Endothelial cell of umbilical vein (primary cell): ENCODE results near the gene HYAL3. TPM values are rescaled to one million over a fixed set of nuclear protein-coding genes. Genes with fewer than 3 reads are reported as not detected.

Source experiments
- BruUV-seq: library from RNA; stranded (reverse); fragments of 400-500 nt; replicated peaks from 2 replicates; lab custom pipeline; 2021; lab: Mats Ljungman, UMichigan
- CTCF ChIA-PET: fragments of 300-600, 350-600 bp; sonication (Branson Sonifier 250); formaldehyde crosslinking; loops from one replicate; lab custom pipeline; 2021; ENCODE audit warnings: antibody characterized with exemption, inconsistent platforms; lab: Charles Lee
- POLR2A ChIA-PET: fragments of 300-600, 350-600 bp; sonication (Branson Sonifier 250); formaldehyde crosslinking; loops from one replicate; lab custom pipeline; 2021; ENCODE audit warnings: antibody characterized with exemption, inconsistent platforms; lab: Charles Lee
- DNase-seq: peaks from one replicate; pipeline ENCODE4 v3.0.0-alpha.2; 2011; ENCODE audit warnings: low read depth, low spot score
- FAIRE-seq: peaks from 2 replicates; lab custom pipeline; 2011; peaks lifted over from hg19 to GRCh38; lab: Jason Lieb, UNC
- H2AFZ ChIP-seq: 2 replicates; pipeline ENCODE4 v1.6.0; 2012; ENCODE audit warnings: low read depth, low read length, control low read depth, inconsistent platforms
- H3K27ac ChIP-seq: 2 replicates; pipeline ENCODE4 v1.5.1; 2011; ENCODE audit warnings: low read depth, mild to moderate bottlenecking, control low read depth, low read length, moderate library complexity; ENCODE audit not compliant: insufficient read depth
- H3K27me3 ChIP-seq, 2 experiments: 2 replicates each; pipeline versions ENCODE4 v1.6.0 to v1.6.1; 2011; ENCODE audit warnings: low read length in 2 of 2, mixed read lengths in 1 of 2; ENCODE audit not compliant: control insufficient read depth in 2 of 2, insufficient read depth in 2 of 2
- H3K36me3 ChIP-seq, 2 experiments: 2 replicates in 1 of 2; 3 replicates in 1 of 2; pipeline ENCODE4 v1.5.1; 2011; ENCODE audit warnings: low read length in 2 of 2, mild to moderate bottlenecking in 1 of 2, moderate library complexity in 1 of 2; ENCODE audit not compliant: control insufficient read depth in 2 of 2, insufficient read depth in 2 of 2; ENCODE audit errors: extremely low read depth in 1 of 2
- H3K4me1 ChIP-seq: 3 replicates; pipeline ENCODE4 v1.5.1; 2011; ENCODE audit warnings: mild to moderate bottlenecking, low read length; ENCODE audit not compliant: control insufficient read depth, insufficient read depth; ENCODE audit errors: extremely low read depth
- H3K4me2 ChIP-seq: 2 replicates; pipeline ENCODE4 v1.6.1; 2011; ENCODE audit warnings: low read length, control low read depth, mixed read lengths; ENCODE audit not compliant: insufficient read depth
- H3K4me3 ChIP-seq, 3 experiments: fragments of 200-600 bp in 1 of 3; sonication (generic), shearing (Covaris generic) in 1 of 3; replicated peaks in 1 of 3; 2 replicates each; pipeline ENCODE4 v1.5.1; 2011 to 2016; ENCODE audit warnings: control low read depth in 3 of 3, low read length in 3 of 3, mild to moderate bottlenecking in 2 of 3, inconsistent platforms in 1 of 3, low read depth in 1 of 3, moderate library complexity in 1 of 3; ENCODE audit not compliant: insufficient read depth in 1 of 3
- H3K79me2 ChIP-seq: 2 replicates; pipeline ENCODE4 v1.6.0; 2012; ENCODE audit warnings: low read length, inconsistent platforms; ENCODE audit not compliant: control insufficient read depth, insufficient read depth
- H3K9ac ChIP-seq: replicated peaks from 2 replicates; pipeline ENCODE3; 2011; ENCODE audit warnings: low read length, control low read depth; ENCODE audit not compliant: insufficient read depth; ENCODE audit errors: extremely low read depth
- H3K9me1 ChIP-seq: replicated peaks from 3 replicates; pipeline ENCODE4 v1.6.0; 2011; ENCODE audit warnings: mild to moderate bottlenecking, low read length; ENCODE audit not compliant: control insufficient read depth, insufficient read depth; ENCODE audit errors: extremely low read depth
- H3K9me3 ChIP-seq: replicated peaks from 2 replicates; pipeline ENCODE4 v1.5.1; 2012; ENCODE audit warnings: low read length, inconsistent platforms; ENCODE audit not compliant: control insufficient read depth, insufficient read depth
- H4K20me1 ChIP-seq: replicated peaks from 2 replicates; pipeline ENCODE3; 2011; ENCODE audit warnings: mild to moderate bottlenecking, low read length; ENCODE audit not compliant: control insufficient read depth, insufficient read depth; ENCODE audit errors: extremely low read depth
- EZH2 ChIP-seq: IDR thresholded peaks from 2 replicates; pipeline ENCODE4 v1.6.1; 2012; ENCODE audit warnings: borderline replicate concordance, low read depth, mild to moderate bottlenecking, moderate library complexity, low read length, inconsistent platforms; ENCODE audit not compliant: severe bottlenecking
- FOS ChIP-seq: IDR thresholded peaks from 2 replicates; pipeline ENCODE4 v1.6.1; 2011; ENCODE audit warnings: mild to moderate bottlenecking, low read length, moderate library complexity, borderline replicate concordance; ENCODE audit not compliant: insufficient read depth
- GATA2 ChIP-seq: IDR thresholded peaks from 2 replicates; pipeline ENCODE4 v1.7.0; 2011; ENCODE audit warnings: low read depth, mild to moderate bottlenecking, moderate library complexity, mixed read lengths, low read length; ENCODE audit not compliant: insufficient read length, insufficient read depth
- JUN ChIP-seq: IDR thresholded peaks from 2 replicates; pipeline ENCODE4 v1.6.1; 2011; ENCODE audit warnings: borderline replicate concordance, low read depth; ENCODE audit not compliant: insufficient read length, insufficient read depth
- MYC ChIP-seq: IDR thresholded peaks from one replicate; pipeline ENCODE4 v1.6.1; 2011; ENCODE audit warnings: mild to moderate bottlenecking, low read depth, low read length
- POLR2A ChIP-seq: IDR thresholded peaks from 2 replicates; pipeline ENCODE4 v1.6.1; 2012; ENCODE audit warnings: low read depth, mild to moderate bottlenecking, control low read depth, low read length
- POLR2AphosphoS5 ChIP-seq: IDR thresholded peaks from 2 replicates; pipeline ENCODE4 v1.6.1; 2012; ENCODE audit warnings: low read depth, mild to moderate bottlenecking, control low read depth, low read length, moderate library complexity; ENCODE audit not compliant: insufficient read depth
- dilution Hi-C: fragments of 300-500 bp; cut with MboI; formaldehyde crosslinking; loops from one replicate; pipeline ENCODE4 v1.15.0; 2019; ENCODE audit warnings: low sequenced_read_pairs; ENCODE audit not compliant: extremely low pct_ligation_motif_present
- intact Hi-C: fragments of 100-400 bp; cut with micrococcal nuclease; formaldehyde crosslinking; loops from one replicate; pipeline ENCODE4 v1.10.0; 2022
- polyA plus RNA-seq, 4 experiments: library from polyadenylated mRNA; depleted of rRNA in 3 of 4; stranded (reverse) in 3 of 4; unstranded in 1 of 4; fragments of >200 nt; gene quantifications; 2 replicates each; pipeline versions ENCODE4 v1.2.1 to v1.2.3, GENCODE V29; 2011 to 2012; ENCODE audit warnings: missing spikeins in 1 of 4
- total RNA-seq: library from RNA; stranded (reverse); gene quantifications from 2 replicates; pipeline ENCODE4 v1.2.3, GENCODE V29; 2021
- TF ChIP-seq, protein P1 (sequence below), 2 donors: IDR thresholded peaks; 1 replicate in 1 of 2; 2 replicates in 1 of 2; pipeline ENCODE4 v1.5.1; 2011; ENCODE audit warnings: low read length in 2 of 2, mild to moderate bottlenecking in 2 of 2, moderate library complexity in 2 of 2, control low read depth in 1 of 2, inconsistent platforms in 1 of 2, low read depth in 1 of 2; ENCODE audit not compliant: insufficient read depth in 1 of 2; ENCODE audit errors: extremely low read depth in 1 of 2
- TF ChIP-seq, protein P2 (sequence below): IDR thresholded peaks from 2 replicates; pipeline ENCODE4 v1.6.1; 2011; ENCODE audit not compliant: insufficient read depth, insufficient read length

HYAL3 gene
- total and polyA plus RNA-seq, 2 donors (not counting 3 experiments of a cell fraction or from before 2014, with no cell fraction given) = 4.8 to 11.5 TPM

DNA sequence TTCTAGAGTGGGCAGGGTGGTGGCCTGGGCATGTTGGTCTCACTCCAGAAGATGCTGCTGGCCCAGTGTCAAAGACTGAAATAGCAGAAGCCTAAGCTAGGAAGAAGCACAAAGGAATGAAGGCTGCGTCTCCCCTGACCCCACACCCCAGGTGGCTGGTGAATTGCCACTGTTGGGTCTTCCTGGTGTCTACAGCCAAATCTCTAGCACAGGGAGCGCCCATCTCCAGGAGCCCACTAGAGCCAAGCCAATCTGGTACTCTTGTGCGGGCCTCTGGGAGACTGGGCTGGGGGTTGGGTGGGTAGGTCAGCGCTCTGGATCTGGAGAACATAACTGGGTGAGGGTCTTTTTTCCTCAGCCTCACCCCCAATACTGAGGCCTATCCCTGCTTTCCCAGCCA lies 27.9 kb upstream of the HYAL3 start:
- no peaks in the 10 kb centered on the region for H3K9me1 ChIP-seq
- peaks cover 32% of the 10 kb centered on the region for H3K4me1 ChIP-seq
- H2AFZ ChIP-seq = no peak overlapping the region
- peak overlapping the region in 2 of 3 experiments; percentile 69 to 88 for H3K4me3 ChIP-seq
- no peaks in the 10 kb centered on the region for H4K20me1 ChIP-seq
- intact Hi-C loops (no loop called here), dilution Hi-C loops (no loop called here)
- FAIRE-seq (no peak), DNase-seq (no peak)
- peak overlapping the region; percentile 83 for H3K4me2 ChIP-seq
- TF ChIP-seq GATA2 = no peak
- TF ChIP-seq FOS = no peak
- TF ChIP-seq, protein P1, sequence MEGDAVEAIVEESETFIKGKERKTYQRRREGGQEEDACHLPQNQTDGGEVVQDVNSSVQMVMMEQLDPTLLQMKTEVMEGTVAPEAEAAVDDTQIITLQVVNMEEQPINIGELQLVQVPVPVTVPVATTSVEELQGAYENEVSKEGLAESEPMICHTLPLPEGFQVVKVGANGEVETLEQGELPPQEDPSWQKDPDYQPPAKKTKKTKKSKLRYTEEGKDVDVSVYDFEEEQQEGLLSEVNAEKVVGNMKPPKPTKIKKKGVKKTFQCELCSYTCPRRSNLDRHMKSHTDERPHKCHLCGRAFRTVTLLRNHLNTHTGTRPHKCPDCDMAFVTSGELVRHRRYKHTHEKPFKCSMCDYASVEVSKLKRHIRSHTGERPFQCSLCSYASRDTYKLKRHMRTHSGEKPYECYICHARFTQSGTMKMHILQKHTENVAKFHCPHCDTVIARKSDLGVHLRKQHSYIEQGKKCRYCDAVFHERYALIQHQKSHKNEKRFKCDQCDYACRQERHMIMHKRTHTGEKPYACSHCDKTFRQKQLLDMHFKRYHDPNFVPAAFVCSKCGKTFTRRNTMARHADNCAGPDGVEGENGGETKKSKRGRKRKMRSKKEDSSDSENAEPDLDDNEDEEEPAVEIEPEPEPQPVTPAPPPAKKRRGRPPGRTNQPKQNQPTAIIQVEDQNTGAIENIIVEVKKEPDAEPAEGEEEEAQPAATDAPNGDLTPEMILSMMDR (IDR thresholded peaks at IDR 0.05; ENCODE audit: extremely low read depth in 1 of 2, insufficient read depth in 1 of 2, low read depth in 1 of 2, low read length in 2 of 2) = no peak
- no peak for TF ChIP-seq POLR2AphosphoS5
- no peak for TF ChIP-seq JUN
- no peak for TF ChIP-seq MYC
- no peak for TF ChIP-seq POLR2A
- no peak for TF ChIP-seq EZH2
- TF ChIP-seq, protein P2, sequence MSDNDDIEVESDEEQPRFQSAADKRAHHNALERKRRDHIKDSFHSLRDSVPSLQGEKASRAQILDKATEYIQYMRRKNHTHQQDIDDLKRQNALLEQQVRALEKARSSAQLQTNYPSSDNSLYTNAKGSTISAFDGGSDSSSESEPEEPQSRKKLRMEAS = no peak
- ChIA-PET CTCF (interaction anchor here (1.6 to 1.8 kb wide), 3 partner anchors 10 to 101 kb away, joined by 4 to 13 read pairs (median 6); partner anchors contain the start of genes HYAL3 and NAA80), POLR2A (interaction anchor here (1.9 kb wide), 1 partner anchor 10 kb away, joined by 8 read pairs; no protein-coding TSS in a partner anchor)
- H3K36me3 ChIP-seq = peaks cover 20 to 39% of the 10 kb centered on the region in 2 experiments
- peaks cover 27% of the 10 kb centered on the region for H3K79me2 ChIP-seq
- no peaks in the 10 kb centered on the region for H3K27me3 ChIP-seq
- BruUV-seq = TSS peak; percentile 6
- peak overlapping the region; percentile 87 for H3K9ac ChIP-seq
- peak overlapping the region; percentile 70 for H3K27ac ChIP-seq
- H3K9me3 ChIP-seq = no peaks in the 10 kb centered on the region
